Right lobe of liver (tissue), 4 donors: ENCODE results near the gene NPM1.

Experiments
- CTCF ChIP-seq, 4 donors: fragments of 200-600 bp in 3 of 4; fragments of 450-650 bp in 1 of 4; IDR thresholded peaks; one replicate each; pipeline versions ENCODE4 v1.5.1 to v1.8.0; 2016 to 2022; ENCODE audit warnings: antibody characterized with exemption in 4 of 4, mild to moderate bottlenecking in 2 of 4
- POLR2A ChIP-seq: fragments of 450-650 bp; IDR thresholded peaks from one replicate; pipeline ENCODE4 v1.6.1; 2017; ENCODE audit warnings: antibody characterized with exemption, mild to moderate bottlenecking
- donor health status: DM: no; HTN: no; CAD: no.
- donor health status: DM: no; HTN: no; CAD: no.
- donor health status: DM: no; HTN: yes; CAD: no.

GRCh38 chr5:171369056-171369455 is 18.6 kb upstream of the NPM1 start:
- TF ChIP-seq CTCF (IDR thresholded peaks at IDR 0.05) (no peak), POLR2A (no peak)
